Lower lobe of right lung (tissue), 2 donors: Measurements from ENCODE around the gene ARMC2. TPM values are rescaled to one million over a fixed set of nuclear protein-coding genes. Genes with fewer than 3 reads are reported as not detected.

Experiments
- ATAC-seq, 2 donors: fragments of 200-7000 bp; cut with Tn5 transposase; one replicate each; pipeline ENCODE4 v1.9.1; 2020 to 2022; ENCODE audit warnings: mild to moderate bottlenecking in 2 of 2, moderate library complexity in 2 of 2
- DNase-seq: peaks from one replicate; pipeline ENCODE4 v3.0.0-alpha.2; 2020
- H3K27ac ChIP-seq: fragments of 200-600 bp; one replicate; pipeline ENCODE4 v1.8.0; 2022
- H3K27me3 ChIP-seq: fragments of 200-600 bp; one replicate; pipeline ENCODE4 v1.8.0; 2022; ENCODE audit warnings: low read depth
- H3K36me3 ChIP-seq: fragments of 200-600 bp; one replicate; pipeline ENCODE4 v1.8.0; 2022; ENCODE audit warnings: mild to moderate bottlenecking
- H3K4me1 ChIP-seq: fragments of 200-600 bp; one replicate; pipeline ENCODE4 v1.8.0; 2022
- H3K4me3 ChIP-seq: fragments of 200-600 bp; one replicate; pipeline ENCODE4 v1.8.0; 2022; ENCODE audit warnings: mild to moderate bottlenecking
- H3K9me3 ChIP-seq: fragments of 200-600 bp; one replicate; pipeline ENCODE4 v1.8.0; 2022
- CTCF ChIP-seq: fragments of 200-600 bp; IDR thresholded peaks from one replicate; pipeline ENCODE4 v1.8.0; 2022; ENCODE audit warnings: antibody characterized with exemption, mild to moderate bottlenecking
- intact Hi-C: fragments of 100-400 bp; cut with DNase I; formaldehyde crosslinking; loops from one replicate; pipeline ENCODE4 v1.11.0; 2022
- total RNA-seq: library from RNA; stranded (reverse); fragmentation: NEBNext Ultra II Directional; extraction: Animal tissue kit (Norgen Biotek cat#: 25700); gene quantifications from one replicate; pipeline ENCODE4 v1.2.1, GENCODE V29; 2021
- donor health status: DM: no; HTN: yes; CAD: no; lungs with severe emphysema.

The ARMC2 gene
- total RNA-seq, 1 donor from 2014 or later = 10.8 TPM

GRCh38 chr6:109019911-109020310 lies 171.7 kb downstream of the ARMC2 start:
- TF ChIP-seq CTCF = no peak
- Histone ChIP-seq H3K4me3 (no peak overlapping the region), H3K4me1 (peaks cover 5% of the 10 kb centered on the region), H3K9me3 (no peaks in the 10 kb centered on the region), H3K36me3 (no peaks in the 10 kb centered on the region), H3K27ac (no peak overlapping the region), H3K27me3 (no peaks in the 10 kb centered on the region)
- intact Hi-C loops = no loop called here
- ATAC-seq (peak; percentile 42 to 79), DNase-seq (no peak)

DNA sequence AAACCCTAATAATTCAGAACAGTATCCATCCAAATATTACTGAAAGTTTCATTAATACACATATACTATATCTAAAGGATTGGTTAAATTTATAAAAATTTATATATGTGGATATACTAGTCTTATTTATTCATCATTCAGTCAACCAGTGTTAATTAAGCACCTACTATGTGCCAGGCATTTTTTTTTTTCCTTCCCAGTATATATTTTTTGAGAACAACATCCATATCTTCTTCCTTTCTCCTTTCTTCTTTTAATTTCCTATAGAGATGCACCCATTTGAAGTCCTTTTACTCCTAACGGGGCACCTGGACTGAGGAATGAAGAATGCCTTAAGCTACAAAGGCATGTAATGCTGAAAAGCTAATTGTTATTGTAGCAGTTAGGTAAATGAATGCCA lies 173.6 kb downstream of the ARMC2 start:
- H3K36me3 ChIP-seq = no peaks in the 10 kb centered on the region
- H3K27me3 ChIP-seq = no peaks in the 10 kb centered on the region
- DNase-seq (no peak), ATAC-seq (no peak)
- intact Hi-C loops = no loop called here
- no peak overlapping the region for H3K4me3 ChIP-seq
- no peak overlapping the region for H3K27ac ChIP-seq
- H3K4me1 ChIP-seq = peaks cover 5% of the 10 kb centered on the region
- no peak for TF ChIP-seq CTCF
- no peaks in the 10 kb centered on the region for H3K9me3 ChIP-seq

- H3K4me3 ChIP-seq = no peak overlapping the region
- no peaks in the 10 kb centered on the region for H3K9me3 ChIP-seq
- H3K27me3 ChIP-seq = no peaks in the 10 kb centered on the region
- H3K36me3 ChIP-seq = no peaks in the 10 kb centered on the region
- DNase-seq = no peak
- intact Hi-C loops = no loop called here
- no peak for TF ChIP-seq CTCF
- no peak overlapping the region for H3K27ac ChIP-seq
- no peak for ATAC-seq
- H3K4me1 ChIP-seq = peaks cover 5% of the 10 kb centered on the region
Observed at GRCh38 chr6:109023356-109023925, 175.2 kb downstream of the ARMC2 start.

Other genes with a start within 250 kb of the ARMC2 start
- 37.9 TPM for gene SESN1, start 246.4 kb downstream of the ARMC2 start, total RNA-seq
- gene CEP57L1, start 247.1 kb downstream of the ARMC2 start, total RNA-seq = 8.6 TPM